ENCODE results near the gene CLEC16A. TPM values are rescaled to one million over a fixed set of nuclear protein-coding genes. Genes with fewer than 3 reads are reported as not detected.

CLEC16A gene
- polyA plus RNA-seq, 3 donors: 24.2 to 26.8 (median 24.9) TPM

DNA sequence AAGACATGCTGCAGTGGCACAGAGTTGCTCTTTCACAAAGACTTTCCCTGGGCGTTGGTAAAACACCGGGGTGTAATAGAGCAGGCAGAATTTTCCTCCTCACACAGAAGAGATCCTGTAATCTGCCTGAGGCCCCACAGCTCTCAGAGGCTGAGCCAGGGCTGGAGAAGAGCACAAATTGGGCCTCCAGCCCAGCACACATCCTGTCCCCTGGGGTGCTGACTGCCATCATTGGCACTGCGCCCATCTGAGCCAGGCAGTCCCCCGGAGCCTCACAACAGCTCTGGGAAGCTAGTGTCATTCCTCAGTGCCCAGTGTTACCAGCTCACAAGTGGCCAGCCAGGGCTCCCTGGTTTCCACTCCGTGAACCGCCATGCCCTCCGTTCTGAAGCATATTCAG lies 192.2 kb downstream of the CLEC16A start:
- no peak for DNase-seq (ENCODE audit: extremely low read depth in 1 of 11, low read depth in 9 of 11, low spot score in 4 of 11)

DNA sequence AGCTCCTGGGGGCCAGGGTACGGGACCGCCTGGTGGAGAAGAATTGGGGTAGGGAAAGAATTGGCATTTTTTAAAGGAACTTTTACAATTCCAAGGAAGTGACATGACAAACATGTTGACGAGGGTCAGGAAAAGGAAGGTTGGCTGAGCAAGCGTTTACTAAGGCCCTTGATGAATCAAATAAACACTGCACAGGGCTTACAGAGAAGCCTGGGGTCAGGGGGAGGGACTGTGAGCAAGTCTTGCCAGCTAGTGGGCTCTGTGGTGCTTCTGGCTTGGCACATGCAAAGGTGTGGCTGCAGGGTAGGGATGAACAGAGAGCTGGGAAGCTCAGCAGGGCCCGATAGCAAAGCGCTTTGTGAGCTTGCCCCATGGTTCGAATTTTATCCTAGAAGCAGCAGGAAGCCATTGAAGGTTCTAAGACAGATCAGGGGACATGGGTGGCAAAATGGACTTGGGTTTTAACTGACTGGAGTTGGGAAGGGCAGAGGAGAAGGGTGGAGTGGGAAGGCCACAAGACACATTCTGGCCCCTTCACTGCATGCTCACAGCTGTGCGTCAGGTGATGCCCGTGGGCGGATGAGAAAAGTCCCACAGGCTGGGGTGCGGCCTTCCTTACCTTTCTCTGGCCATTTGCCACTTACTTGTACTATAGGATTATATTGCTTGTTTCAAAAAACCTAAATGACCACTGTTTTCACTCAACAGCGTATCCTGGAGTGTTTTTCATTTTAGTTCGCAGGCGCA lies 193.8 kb downstream of the CLEC16A start:
- DNase-seq (ENCODE audit: extremely low read depth in 1 of 11, low read depth in 9 of 11, low spot score in 4 of 11): no peak

DNA sequence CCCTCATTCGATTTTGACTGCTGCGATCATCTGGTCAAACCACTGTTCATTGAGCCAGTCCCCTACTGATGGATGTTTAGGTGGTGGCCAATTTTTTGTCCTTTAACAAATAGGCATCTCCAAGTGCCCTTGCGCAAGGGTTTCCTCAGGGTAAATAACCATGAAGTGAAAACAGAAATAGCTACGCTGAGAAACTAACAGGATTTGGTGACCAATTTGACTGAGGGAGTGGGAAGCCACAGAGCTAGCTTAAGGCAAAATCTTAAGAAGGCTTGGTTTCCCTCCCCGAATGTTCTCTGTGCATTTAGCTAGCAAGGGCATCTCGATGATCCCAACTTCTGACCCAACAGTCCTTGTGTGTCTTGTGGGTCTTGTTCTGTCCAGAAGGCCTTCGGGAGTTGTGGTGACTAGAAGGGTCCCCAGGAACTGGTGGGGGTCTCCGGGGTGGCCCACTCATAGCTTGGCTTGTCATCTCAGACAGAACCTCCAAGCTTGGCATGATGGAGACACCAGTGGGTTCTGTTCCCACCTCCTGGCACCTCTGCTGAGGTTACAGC lies 194.5 kb downstream of the CLEC16A start:
- DNase-seq (ENCODE audit: extremely low read depth in 1 of 11, low read depth in 9 of 11, low spot score in 4 of 11): no peak

DNA sequence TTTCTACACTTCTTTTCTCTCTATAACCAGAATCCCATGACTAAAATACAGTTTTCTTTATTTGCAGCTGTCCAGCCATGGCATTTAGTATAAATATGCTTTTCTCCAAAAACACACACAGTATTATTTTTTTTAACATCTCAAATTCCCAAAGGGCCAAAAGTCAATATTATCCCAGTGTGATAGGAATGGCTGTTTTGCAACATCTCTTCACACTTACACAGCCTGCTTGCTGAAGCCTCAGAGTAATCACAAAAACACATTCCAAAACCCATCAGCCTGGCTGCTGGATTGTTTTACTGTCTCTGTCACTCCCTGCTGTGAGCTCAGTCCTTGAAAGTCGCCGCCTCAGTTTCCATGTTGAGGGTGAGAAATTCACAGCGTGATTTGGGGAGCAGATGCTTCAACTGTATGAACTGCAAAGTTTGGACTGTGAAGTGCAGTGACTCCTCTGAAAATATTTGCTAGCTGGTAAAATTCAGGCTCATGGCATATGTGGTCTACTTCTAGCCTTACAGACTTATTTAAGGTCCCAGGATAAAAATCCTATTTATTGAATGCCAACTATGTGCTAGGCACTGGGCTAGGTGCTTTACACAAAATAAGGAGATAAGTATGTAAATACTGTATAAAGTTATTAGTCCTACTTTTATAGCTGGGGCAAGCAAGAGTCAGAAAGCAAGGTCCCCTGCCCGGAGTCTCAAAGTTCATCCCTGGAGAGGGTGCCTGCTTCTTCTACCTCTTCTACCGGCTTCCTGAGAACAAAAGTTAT lies 195.1 kb downstream of the CLEC16A start:
- DNase-seq (ENCODE audit: extremely low read depth in 1 of 11, low read depth in 9 of 11, low spot score in 4 of 11): no peak

DNA sequence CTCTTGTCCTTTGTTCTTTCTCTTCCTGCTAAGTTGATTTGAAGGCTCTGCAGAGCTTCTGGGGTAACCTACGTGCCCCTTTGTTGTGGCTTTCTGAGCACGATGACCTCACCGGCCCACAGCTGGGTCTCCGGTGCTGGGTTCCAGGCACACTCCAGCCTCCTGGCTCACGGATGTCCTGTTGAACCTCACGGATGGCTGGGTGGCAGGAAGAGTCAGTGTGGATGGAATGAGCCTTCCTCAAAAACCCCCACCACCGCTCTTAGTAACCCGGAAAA lies 195.7 kb downstream of the CLEC16A start:
- DNase-seq (ENCODE audit: extremely low read depth in 1 of 11, low read depth in 9 of 11, low spot score in 4 of 11): no peak

DNA sequence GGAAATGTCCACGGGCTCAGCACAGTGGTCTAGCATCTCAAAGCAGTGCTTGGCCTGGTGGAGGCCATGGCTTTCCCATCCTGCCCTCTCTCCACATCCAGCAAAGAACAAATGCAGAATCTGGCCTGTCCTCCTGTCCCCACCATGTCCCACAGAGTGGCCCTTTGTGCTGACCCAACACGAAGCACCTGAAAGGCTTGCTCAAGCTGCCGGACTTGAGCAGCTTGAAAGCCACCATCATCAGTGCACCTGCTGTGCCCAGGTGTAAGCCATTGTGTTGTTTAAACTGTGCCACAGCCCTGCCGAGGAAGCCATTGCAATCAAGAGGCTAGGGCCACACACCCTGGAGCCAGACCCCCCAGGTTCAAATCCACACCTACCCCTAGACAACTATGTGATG lies 196.1 kb downstream of the CLEC16A start:
- no peak for DNase-seq (ENCODE audit: extremely low read depth in 1 of 11, low read depth in 9 of 11, low spot score in 4 of 11)

DNA sequence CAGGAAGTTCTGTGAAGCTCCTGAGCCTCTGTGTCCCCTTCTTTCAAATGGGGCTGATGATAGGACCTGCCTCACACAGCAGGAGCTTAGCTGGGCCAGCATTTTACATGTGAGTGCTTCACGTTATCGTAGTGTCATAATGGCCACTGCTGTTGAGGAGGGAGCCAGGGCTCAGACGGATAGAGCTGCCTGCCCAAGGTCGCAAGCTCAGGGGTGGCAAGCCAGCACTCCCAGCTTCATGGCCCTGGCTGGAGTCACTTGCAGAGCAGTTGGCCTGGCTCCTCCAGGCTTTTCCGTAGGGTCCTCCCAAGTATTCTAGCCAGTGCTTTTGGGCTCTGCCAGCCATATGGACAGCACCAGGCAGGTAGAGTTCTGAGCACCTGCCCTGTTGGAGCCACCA lies 196.5 kb downstream of the CLEC16A start:
- no peak for DNase-seq (ENCODE audit: extremely low read depth in 1 of 11, low read depth in 9 of 11, low spot score in 4 of 11)

DNA sequence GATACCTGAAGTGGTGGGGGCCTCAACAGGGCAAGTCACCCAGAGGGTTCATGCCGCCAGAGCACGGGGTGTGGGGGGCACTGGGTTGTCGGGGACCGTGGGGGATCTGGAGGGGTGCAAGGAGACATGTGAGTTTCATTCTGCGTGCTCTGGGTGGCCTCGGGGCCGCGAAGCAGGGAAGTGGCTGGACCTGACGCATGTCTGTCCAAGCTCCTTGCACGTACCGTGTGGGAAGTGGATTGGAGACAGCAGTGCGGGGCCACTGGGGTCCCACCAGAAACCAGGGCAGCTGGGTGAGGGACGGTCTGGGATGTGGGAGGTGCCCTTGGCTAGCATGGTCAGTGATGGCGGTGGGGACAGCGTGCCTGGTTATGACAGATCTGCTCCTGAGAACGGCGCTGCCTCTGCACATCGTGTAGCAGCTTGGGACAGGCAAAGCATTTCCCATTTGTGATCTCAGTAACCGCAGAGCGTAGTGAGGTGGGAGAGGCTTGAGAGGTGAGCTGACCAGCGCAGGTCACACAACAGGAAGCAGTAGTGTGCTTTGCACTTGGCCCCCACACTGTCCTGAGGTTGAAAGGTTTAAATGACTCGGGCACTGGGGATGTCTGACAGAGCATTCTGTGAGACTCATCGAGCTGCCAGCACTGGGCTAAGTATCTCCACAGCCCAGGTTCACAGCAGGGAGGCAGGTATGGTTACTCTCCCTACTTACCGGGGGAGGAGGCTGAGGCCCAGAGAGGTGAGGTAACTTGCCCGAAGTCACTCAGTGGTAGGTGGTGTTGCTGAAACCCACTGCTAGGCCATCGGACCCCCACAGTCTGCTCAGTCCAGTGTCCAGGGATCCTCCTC lies 197.3 kb downstream of the CLEC16A start:
- no peak for DNase-seq (ENCODE audit: extremely low read depth in 1 of 11, low read depth in 9 of 11, low spot score in 4 of 11)

DNA sequence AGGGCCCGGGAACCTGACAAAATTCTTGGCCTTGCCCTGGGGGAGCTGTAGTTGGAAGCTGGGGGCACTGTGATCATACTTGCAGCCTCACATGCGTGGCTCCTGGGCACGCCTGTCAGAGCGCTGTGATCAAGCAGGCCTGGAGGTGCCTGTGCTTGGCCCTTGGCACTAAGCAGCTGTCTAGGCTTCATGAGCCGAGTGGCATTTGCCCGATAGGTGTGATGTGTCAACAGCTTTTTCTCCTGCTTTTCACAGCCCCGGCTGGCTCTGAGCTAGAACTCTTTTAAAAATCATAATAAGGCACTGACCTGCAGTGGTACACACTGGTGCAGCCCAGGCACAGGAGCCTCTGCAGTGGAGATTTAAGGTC lies 197.9 kb downstream of the CLEC16A start:
- DNase-seq (ENCODE audit: extremely low read depth in 1 of 11, low read depth in 9 of 11, low spot score in 4 of 11): no peak

DNA sequence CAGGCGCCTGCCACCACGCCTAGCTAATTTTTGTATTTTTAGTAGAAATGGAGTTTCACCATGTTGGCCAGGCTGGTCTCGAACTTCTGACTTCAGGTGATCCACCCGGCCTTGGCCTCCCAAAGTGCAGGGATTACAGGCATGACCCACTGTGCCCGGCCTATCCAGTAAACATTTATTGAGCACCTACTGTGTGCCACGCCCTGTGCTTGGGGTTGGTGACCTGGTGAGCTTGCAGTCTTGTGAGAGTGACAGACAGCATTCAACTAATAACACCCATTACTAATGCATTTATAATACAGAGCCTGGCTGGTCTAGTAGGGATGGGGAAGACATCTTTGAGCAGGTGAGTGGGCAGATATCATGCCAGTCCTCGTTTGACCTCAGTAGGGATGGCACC lies 198.6 kb downstream of the CLEC16A start:
- no peak for DNase-seq (ENCODE audit: extremely low read depth in 1 of 11, low read depth in 9 of 11, low spot score in 4 of 11)

DNA sequence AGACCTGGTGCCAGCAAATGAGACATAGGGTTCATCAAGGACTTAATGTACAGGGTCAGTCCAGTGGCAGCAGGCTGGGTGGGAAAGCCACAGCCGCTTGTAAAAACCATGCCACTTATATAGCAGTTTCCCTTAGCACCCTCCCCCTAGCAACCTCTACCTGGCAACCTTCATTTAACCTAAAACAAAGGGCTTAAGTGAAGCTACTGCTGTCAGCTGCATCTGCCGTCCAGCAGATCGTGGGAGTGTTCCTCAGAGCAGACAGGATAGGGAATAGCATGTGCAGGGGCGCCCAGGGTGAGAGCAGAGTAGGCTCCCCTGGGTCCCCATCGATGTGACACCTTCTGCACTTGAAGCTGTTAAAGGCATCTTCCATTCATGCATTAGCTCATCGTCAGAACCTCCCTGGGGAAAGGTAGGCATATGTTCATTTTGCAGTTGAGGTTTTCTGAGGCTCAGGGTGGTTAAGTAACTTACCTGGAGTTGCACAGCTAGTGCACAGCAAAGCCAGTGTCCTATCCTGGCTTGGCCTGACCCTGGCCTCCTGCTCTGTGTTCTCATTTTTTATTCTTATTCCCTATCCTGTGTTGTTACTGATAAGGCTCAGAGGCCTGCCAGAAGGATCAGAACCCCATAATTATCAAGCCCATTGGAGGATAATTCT lies 199.1 kb downstream of the CLEC16A start:
- no peak for DNase-seq (ENCODE audit: extremely low read depth in 1 of 11, low read depth in 9 of 11, low spot score in 4 of 11)

DNA sequence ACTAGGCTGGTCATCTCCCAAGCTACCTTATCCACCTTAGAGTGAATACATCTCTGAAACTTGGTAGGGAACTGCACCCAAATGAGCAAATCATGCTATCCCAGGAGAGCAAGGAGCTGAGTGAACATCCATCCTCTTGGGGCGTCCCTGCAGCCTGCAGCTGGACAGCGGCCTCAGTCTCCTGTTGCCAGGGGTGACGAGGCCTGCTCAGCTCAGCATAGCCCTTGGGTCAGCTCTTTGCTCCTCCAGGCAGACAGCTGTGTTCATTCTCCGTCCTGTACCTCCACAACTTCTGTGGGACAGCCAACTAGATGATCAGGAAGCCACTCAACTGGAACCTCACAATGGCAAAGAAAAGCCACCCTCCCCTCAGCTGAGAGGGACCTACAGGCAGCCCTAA lies 199.8 kb downstream of the CLEC16A start:
- DNase-seq (ENCODE audit: extremely low read depth in 1 of 11, low read depth in 9 of 11, low spot score in 4 of 11): no peak

DNA sequence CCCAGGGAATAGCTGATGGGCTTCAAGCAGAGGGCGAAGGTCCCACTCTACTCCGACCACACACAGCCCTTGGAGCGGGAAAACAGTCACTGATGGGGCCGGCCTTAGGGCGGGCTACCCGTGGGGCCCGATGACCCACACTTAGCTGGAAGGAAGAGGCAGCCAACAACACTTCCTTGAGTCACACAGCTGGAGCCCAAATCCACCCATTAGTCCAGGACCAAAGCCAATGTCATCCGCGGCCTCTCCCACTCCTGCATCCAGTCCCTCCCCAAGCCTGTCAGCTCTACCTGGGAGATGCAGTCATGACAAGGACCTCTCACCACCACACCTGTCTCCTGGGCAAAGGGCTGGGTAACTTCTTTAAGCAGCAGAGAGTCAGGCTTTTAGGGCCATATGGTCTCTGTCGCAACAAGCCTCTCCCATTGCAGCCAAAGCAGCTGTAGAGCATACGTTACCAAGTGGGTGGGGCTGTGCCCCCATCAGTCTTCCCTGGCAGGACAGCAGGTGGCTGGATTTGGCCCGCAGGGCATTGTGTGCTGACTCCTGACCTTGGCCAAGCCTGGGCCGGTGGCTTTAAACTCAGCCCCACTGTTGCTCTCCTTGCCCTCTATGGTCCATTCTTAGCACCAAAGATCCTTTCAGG lies 200.9 kb downstream of the CLEC16A start:
- no peak for DNase-seq (ENCODE audit: extremely low read depth in 1 of 11, low read depth in 9 of 11, low spot score in 4 of 11)

DNA sequence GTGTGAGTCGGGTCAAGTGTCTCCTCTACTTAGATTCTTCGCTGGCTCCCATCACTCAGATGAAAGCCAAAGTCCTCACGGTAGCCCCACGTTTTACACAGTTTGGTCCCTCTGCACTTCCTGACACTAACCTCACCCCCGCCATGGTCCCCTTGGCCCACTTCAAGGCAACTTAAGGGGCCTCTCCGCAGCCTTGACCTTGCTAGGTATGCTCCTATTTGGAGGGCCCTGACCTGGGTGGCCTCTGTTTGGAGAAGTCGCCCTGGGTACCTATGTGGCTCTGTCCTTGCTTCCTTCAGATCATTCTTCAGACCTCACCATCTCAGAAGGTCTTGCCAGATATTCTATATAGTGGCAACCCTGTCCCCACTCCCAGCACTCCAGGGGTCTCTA lies 201.5 kb downstream of the CLEC16A start:
- no peak for DNase-seq (ENCODE audit: extremely low read depth in 1 of 11, low read depth in 9 of 11, low spot score in 4 of 11)

DNA sequence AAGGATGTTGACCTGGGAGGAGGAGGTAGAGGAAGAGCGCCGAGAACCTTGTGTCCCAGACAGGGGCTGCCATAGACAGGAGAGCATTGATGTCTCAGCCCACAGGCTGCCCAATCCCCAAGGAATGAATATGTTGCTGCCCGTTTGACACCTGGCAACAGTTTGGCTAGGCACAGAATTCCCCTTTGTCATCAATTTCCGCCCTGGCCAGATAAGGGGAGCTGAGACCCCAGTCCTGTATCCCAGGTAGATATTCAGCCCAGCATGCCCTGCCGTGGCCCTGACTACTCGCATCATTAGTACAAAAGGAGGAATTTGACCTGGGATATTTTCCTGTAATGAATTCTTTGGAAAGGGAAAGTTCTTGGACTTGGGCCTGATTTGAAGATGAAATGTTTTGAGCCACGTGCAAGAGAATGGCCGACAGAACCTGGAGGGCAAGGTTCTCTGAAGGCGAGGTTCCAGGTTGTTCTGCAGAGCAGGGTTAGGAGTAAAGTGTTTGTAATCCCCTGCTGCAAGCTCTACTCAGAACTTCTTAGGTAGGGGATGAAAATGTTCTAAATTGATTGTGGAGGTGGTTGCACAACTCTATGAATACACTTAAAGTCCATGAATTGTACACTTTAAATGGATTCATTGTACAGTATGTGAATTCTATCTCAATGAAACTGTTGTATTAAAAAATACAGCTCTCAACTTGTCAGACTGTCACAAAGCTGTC lies 202.8 kb downstream of the CLEC16A start:
- DNase-seq (ENCODE audit: extremely low read depth in 1 of 11, low read depth in 9 of 11, low spot score in 4 of 11): no peak

DNA sequence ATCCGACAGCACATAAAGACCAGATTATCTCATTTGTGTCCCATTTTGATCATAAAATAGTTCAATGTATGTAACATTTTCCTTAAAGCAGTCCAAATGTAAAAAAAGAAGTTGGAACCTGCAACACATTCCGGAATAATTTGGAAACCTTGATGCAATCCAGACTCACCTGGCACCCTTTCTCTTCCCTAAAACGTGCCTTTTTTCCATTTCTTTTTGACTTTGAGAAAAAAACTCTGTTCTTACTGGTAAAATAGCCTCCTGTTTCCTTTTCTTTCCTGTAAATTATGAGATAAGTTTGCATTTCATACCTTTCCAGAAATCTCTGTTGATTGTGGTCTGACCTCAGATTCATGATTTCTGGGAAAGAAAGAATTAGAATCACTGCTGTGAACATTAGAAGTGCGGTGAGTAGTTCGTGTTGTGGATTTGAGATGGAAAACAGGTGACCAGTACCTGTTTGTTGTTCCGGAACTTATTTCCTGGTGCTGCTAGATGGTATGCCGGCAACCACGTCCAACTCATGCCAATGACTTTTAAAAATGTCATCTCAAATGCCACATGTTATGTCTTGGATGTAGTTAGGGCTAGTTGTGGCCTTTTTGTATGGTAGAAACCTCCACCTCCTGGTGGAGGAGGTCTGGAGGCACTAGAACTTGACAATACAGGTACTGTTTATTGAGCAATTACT lies 203.5 kb downstream of the CLEC16A start:
- DNase-seq (ENCODE audit: extremely low read depth in 1 of 11, low read depth in 9 of 11, low spot score in 4 of 11): no peak

DNA sequence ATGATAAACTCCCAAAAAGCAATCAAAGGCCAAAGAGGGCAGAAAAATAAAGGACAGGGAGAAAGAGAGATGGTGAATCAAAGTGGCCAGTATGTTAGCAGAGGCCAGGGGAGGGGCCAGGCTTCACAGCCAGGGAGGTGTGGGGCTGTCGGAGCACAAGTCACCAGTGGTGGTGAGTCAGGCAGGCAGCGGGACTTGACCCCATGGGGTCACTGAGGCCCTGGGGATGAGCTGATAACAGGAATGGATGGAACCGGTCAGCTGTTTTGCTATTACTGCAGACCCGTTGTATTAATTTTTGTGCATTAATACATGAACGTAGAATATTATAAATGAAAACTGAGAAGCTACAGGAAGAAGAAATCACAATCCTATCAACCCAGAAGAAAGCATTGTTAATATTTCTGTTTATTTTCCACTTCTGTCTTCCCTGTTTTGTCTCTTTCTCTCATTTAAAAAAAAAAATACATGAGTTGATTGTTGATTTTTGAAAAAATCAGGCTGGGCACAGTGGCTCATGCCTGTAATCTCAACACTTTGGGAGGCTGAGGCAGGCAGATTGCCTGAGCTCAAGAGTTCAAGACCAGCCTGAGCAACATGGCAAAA lies 204.8 kb downstream of the CLEC16A start:
- no peak for DNase-seq (ENCODE audit: extremely low read depth in 1 of 11, low read depth in 9 of 11, low spot score in 4 of 11)
